Ovary (tissue), 9 donors: ENCODE data around the gene PSMD12. TPM values are rescaled to one million over a fixed set of nuclear protein-coding genes. Genes with fewer than 3 reads are reported as not detected.
"Not testable (repeated sequence)": the region's sequence is repeated elsewhere in the genome, so short reads cannot be mapped to it uniquely, and the experiment has no call there.

ENCODE experiments used
- DNase-seq, 5 donors: peaks; one replicate each; pipeline ENCODE4 v3.0.0-alpha.2; 2019 to 2020
- H3K27ac ChIP-seq, 2 donors: fragments of 200-600 bp; one replicate each; pipeline versions ENCODE4 v1.5.1 to v1.8.0; 2019 to 2022
- H3K27me3 ChIP-seq: fragments of 200-600 bp; one replicate; pipeline ENCODE4 v1.8.0; 2022
- H3K36me3 ChIP-seq: fragments of 200-600 bp; sonication (generic); one replicate; pipeline ENCODE4 v1.5.1; 2019
- H3K4me1 ChIP-seq: one replicate; pipeline ENCODE4 v1.8.1; 2013; ENCODE audit warnings: mild to moderate bottlenecking, moderate library complexity; ENCODE audit not compliant: insufficient read depth
- H3K4me3 ChIP-seq: fragments of 200-600 bp; sonication (generic); one replicate; pipeline ENCODE4 v1.5.1; 2017
- H3K9me3 ChIP-seq, 2 donors: fragments of 200-600 bp in 1 of 2; sonication (generic) in 1 of 2; one replicate each; pipeline versions ENCODE4 v1.5.1 to v1.8.1; 2013 to 2019; ENCODE audit warnings: mild to moderate bottlenecking in 1 of 2, moderate library complexity in 1 of 2
- EP300 ChIP-seq: sonication (generic); formaldehyde crosslinking; IDR thresholded peaks from one replicate; pipeline ENCODE4 v1.6.1; 2017; ENCODE audit warnings: antibody characterized with exemption
- POLR2A ChIP-seq: fragments of 450-650 bp; IDR thresholded peaks from one replicate; pipeline ENCODE4 v1.6.1; 2017; ENCODE audit warnings: antibody characterized with exemption, mild to moderate bottlenecking, moderate library complexity
- WGBS, 3 donors: extraction: QIAGEN DNeasy Blood & Tissue Kit in 1 of 3; methylation state at CpG; one replicate each; pipeline versions ENCODE4 v1.1.5 to v1.1.7; 2013 to 2017; 5-methylcytosine and 5-hydroxymethylcytosine counted together
- intact Hi-C, 4 donors: fragments of 100-400 bp; cut with DNase I; formaldehyde crosslinking; loops; one replicate each; pipeline versions ENCODE4 v1.11.0 to v1.15.1; 2022 to 2023
- polyA plus RNA-seq, 2 donors: library from polyadenylated mRNA; stranded (reverse); fragments of 200-250 nt in 1 of 2; fragments of 350-450 nt in 1 of 2; fragmentation: Illumina TruSeq in 1 of 2; extraction: RNeasy Lipid Tissue Mini Kit (QIAGEN cat#74804) in 1 of 2; gene quantifications; one replicate each; pipeline ENCODE4 v1.2.3, GENCODE V29; 2013 to 2014
- total RNA-seq, 7 donors: library from RNA; depleted of rRNA in 2 of 7; stranded (reverse); fragments of >200 nt in 2 of 7; fragmentation: NEBNext Ultra II Directional in 3 of 7; extraction: Animal tissue kit (Norgen Biotek cat#: 25700) in 3 of 7; gene quantifications; one replicate each; pipeline versions ENCODE4 v1.1.0 to v1.2.4, GENCODE V29; 2016 to 2023
- TF ChIP-seq, protein P1 (sequence below), 3 donors: fragments of 450-650 bp in 2 of 3; fragments of 200-600 bp in 1 of 3; IDR thresholded peaks; one replicate each; pipeline versions ENCODE4 v1.5.1 to v1.8.0; 2016 to 2022; ENCODE audit warnings: antibody characterized with exemption in 3 of 3, mild to moderate bottlenecking in 1 of 3
- donor health status: DM: no; HTN: no; CAD: no; lungs with moderate emphysema.
- donor health status: DM: no; HTN: no; CAD: no.
- donor health status: Bipolar disorder and iron deficiency.
- donor health status: DM: yes; HTN: yes; CAD: no.
- donor health status: DM: no; HTN: no; CAD: no.
- donor health status: DM: yes; HTN: yes; CAD: no.

The PSMD12 gene
- total and polyA plus RNA-seq, 9 donors = 12.4 to 41.7 (median 36.8) TPM

- DNase-seq = no peak
- intact Hi-C loops = no loop called here
- Histone ChIP-seq H3K27ac (no peak overlapping the region), H3K27me3 (no peaks in the 10 kb centered on the region), H3K9me3 (no peaks in the 10 kb centered on the region), H3K36me3 (no peaks in the 10 kb centered on the region), H3K4me3 (no peak overlapping the region), H3K4me1 (no peaks in the 10 kb centered on the region)
- WGBS, 3 donors = 97 to 99% (median 97%) methylated on average over 3 of the region's 3 CpGs
- TF ChIP-seq, protein P1, sequence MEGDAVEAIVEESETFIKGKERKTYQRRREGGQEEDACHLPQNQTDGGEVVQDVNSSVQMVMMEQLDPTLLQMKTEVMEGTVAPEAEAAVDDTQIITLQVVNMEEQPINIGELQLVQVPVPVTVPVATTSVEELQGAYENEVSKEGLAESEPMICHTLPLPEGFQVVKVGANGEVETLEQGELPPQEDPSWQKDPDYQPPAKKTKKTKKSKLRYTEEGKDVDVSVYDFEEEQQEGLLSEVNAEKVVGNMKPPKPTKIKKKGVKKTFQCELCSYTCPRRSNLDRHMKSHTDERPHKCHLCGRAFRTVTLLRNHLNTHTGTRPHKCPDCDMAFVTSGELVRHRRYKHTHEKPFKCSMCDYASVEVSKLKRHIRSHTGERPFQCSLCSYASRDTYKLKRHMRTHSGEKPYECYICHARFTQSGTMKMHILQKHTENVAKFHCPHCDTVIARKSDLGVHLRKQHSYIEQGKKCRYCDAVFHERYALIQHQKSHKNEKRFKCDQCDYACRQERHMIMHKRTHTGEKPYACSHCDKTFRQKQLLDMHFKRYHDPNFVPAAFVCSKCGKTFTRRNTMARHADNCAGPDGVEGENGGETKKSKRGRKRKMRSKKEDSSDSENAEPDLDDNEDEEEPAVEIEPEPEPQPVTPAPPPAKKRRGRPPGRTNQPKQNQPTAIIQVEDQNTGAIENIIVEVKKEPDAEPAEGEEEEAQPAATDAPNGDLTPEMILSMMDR (IDR thresholded peaks at IDR 0.05) = no peak
- TF ChIP-seq POLR2A = no peak
- TF ChIP-seq EP300 = no peak
These were observed 18.6 kb downstream of the PSMD12 start for GRCh38 chr17:67347826-67348225.

DNA sequence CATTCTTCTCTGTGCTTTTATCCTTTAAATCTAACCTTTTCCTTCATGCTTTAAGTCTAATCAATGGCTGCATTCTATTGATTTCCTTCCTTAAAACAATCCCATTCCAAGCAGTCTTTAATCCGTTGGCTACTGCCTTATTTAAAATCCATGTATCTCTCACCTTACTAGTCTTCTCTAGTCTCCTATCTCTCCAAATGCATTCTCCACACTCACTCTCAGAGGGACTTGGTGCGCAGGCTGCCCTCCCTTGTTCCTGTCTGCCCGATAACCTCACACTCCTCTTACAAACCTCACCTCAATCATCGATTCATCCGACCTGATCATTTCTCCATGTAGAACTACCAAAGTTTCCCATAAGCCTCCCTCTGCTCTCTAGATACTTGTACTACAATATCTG, 23.1 kb downstream of the PSMD12 start:
- TF ChIP-seq EP300 = no peak
- no peak for TF ChIP-seq POLR2A
- TF ChIP-seq, protein P1 (IDR thresholded peaks at IDR 0.05) = no peak
- H3K9me3 ChIP-seq = no peaks in the 10 kb centered on the region
- intact Hi-C loops = no loop called here
- no peaks in the 10 kb centered on the region for H3K36me3 ChIP-seq
- no peaks in the 10 kb centered on the region for H3K27me3 ChIP-seq
- H3K4me3 ChIP-seq = no peak overlapping the region
- 92 to 93% (median 92%) methylated on average over 5 of the region's 5 CpGs for WGBS, 3 donors
- H3K4me1 ChIP-seq = no peaks in the 10 kb centered on the region
- no peak overlapping the region for H3K27ac ChIP-seq
- DNase-seq = no peak

GRCh38 chr17:67338353-67338752, 28.0 kb downstream of the PSMD12 start:
- DNase-seq, H3K4me3 ChIP-seq, H3K4me1 ChIP-seq, H3K27me3 ChIP-seq, H3K36me3 ChIP-seq, H3K9me3 ChIP-seq, H3K27ac ChIP-seq, intact Hi-C loops: not testable (repeated sequence)
- whole genome bisulfite sequencing, 3 donors = 76 to 83% (median 77%) methylated on average over 7 of the region's 7 CpGs

DNA sequence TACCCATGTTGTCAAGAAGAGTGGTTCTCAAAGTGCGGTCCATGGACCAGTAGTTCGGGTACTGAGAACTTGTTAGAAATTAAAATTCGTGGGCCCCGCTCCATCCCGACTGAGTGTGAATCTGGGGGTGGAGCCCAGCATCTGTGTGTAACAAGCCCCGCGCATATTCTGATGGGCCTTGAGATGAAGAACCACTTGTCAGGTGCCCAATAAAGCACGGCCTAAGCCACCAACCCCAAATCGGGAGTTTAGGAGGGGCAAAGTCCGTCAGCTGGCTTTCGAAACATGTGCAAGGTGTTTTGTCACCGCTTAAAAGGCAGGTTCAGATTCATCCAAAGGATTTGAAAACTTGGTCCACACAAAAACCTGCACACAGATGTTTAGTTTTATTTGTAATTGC, 29.5 kb downstream of the PSMD12 start:
- H3K4me3 ChIP-seq = no peak overlapping the region
- no peaks in the 10 kb centered on the region for H3K9me3 ChIP-seq
- no peaks in the 10 kb centered on the region for H3K4me1 ChIP-seq
- intact Hi-C loops = no loop called here
- H3K27me3 ChIP-seq = no peaks in the 10 kb centered on the region
- H3K27ac ChIP-seq = no peak overlapping the region
- DNase-seq = no peak
- H3K36me3 ChIP-seq = no peaks in the 10 kb centered on the region
- TF ChIP-seq POLR2A (no peak), EP300 (no peak)
- TF ChIP-seq, protein P1 (IDR thresholded peaks at IDR 0.05) = no peak
- 85 to 92% (median 87%) methylated on average over 12 of the region's 12 CpGs for WGBS, 3 donors

DNA sequence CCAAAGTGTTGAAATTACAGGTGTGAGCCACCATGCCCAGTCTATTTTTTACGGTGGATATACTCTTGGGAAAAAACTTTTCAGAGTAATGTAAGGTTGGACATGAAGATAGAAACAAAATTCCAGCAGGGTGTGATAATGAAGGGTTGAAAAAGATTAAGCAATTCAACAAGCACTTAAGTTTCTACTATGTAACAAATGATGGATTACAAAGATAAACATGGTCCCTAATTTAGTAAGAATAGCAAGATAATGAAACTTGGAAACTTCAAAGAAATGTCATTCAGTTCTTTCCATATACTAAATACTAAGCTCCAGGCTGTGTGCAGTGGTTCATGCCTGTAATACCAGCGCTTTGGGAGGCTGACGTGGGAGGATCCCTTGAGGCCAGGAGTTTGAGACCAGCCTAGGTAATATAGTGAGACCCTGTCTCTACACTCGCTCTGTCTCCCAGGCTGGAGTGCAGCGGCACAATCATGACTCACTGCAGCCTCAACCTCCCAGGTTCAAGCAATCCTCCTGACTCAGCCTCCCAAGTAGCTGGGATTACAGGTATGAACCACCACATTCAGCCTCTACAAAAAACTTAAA, 31.0 kb downstream of the PSMD12 start:
- Histone ChIP-seq H3K4me3 (no peak overlapping the region), H3K27me3 (no peaks in the 10 kb centered on the region), H3K36me3 (no peaks in the 10 kb centered on the region), H3K9me3 (no peaks in the 10 kb centered on the region), H3K4me1 (no peaks in the 10 kb centered on the region), H3K27ac (no peak overlapping the region)
- WGBS, 3 donors = 72 to 75% (median 74%) methylated on average over 5 of the region's 5 CpGs
- TF ChIP-seq, protein P1 (IDR thresholded peaks at IDR 0.05) = no peak
- no peak for TF ChIP-seq POLR2A
- no peak for TF ChIP-seq EP300
- no peak for DNase-seq
- intact Hi-C loops = no loop called here

DNA sequence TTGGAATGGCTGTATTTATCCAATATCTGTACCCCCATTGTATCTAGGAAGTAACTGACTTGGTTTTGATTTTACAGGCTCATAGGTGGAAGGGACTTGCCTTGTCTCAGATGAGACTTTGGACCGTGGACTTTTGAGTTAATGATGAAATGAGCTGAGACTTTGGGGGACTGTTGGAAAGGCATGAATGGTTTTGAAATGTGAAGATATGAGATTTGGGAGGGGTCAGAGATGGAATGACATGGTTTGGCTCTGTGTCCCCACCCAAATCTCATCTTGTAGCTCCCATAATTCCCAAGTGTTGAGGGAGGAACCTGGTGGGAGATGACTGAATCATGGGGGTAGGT, 34.2 kb downstream of the PSMD12 start:
- H3K4me3 ChIP-seq, H3K36me3 ChIP-seq, H3K9me3 ChIP-seq, H3K27me3 ChIP-seq, DNase-seq, intact Hi-C loops, H3K4me1 ChIP-seq, H3K27ac ChIP-seq: not testable (repeated sequence)
- 90 to 98% (median 95%) methylated on average over 1 of the region's 1 CpG for WGBS, 3 donors

DNA sequence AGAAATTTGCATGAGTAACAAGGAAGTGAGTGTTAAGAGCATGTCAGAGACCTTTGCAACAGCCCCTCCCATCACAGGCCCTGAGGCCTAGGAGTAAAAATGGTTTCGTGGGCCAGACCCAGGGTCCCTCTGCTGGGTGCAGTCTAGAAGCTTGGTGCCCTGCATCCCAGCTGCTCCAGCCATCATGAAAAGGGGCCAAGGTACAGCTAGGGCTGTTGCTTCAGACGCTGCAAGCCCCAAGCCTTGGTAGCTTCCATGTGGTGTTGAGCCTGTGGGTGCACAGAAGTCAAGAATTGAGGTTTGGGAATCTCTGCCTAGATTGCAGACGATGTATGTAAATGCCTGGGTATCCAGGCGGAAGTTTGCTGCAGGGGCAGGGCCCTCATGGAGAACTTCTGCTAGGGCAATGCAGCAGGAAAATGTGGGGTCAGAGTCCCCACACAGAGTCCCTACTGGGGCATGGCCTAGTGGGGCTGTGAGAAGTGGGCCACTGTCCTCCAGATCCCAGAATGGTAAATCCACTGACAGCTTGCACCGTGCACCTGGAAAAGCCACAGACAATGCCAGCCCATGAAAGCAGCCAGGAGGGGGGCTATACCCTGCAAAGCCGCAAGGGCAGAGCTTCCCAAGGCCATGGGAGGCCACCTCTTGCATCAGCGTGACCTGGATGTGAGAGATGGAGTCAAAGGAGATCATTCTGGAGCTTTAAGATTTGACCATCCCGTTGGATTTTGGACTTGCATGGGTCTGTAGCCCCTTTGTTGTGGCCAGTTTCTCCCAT, 34.8 kb downstream of the PSMD12 start:
- H3K9me3 ChIP-seq, H3K4me3 ChIP-seq, H3K4me1 ChIP-seq, DNase-seq, H3K27me3 ChIP-seq, intact Hi-C loops, H3K36me3 ChIP-seq, H3K27ac ChIP-seq: not testable (repeated sequence)
- WGBS, 3 donors = 90 to 95% (median 94%) methylated on average over 8 of the region's 8 CpGs
